ENCODE results near the gene SGCE. TPM values are rescaled to one million over a fixed set of nuclear protein-coding genes. Genes with fewer than 3 reads are reported as not detected.

SGCE gene
- total and polyA plus RNA-seq, 9 of the 15 experiments (the other 6 are each of a cell fraction or from before 2014, with no cell fraction given): 0.09 to 0.46 (median 0.28) TPM; not detected in 5

- 0% methylated on average over 3 of the region's 3 CpGs for WGBS (ENCODE audit: insufficient coverage, low coverage, missing lambda C conversion rate)
- BruUV-seq (replicated peaks): no TSS peak
- in situ Hi-C loops (cut with MboI): no loop called here
These were observed 93.4 kb downstream of the SGCE start for GRCh38 chr7:94562525-94562924.

More at GRCh38 chr7:94562525-94562924, 93.4 kb downstream of the SGCE start:
- DNase-seq (ENCODE audit: extremely low read depth in 1 of 4, low spot score in 3 of 4) (no peak), FAIRE-seq (no peak), ATAC-seq (no peak)
- Histone ChIP-seq H2AFZ (ENCODE audit: low read depth, low read length) (no peak overlapping the region), H3K27me3 (ENCODE audit: control insufficient read depth in 2 of 2, insufficient read depth in 2 of 2, low read length in 2 of 2) (no peaks in the 10 kb centered on the region), H3K36me3 (ENCODE audit: control insufficient read depth, insufficient read depth, low read length) (no peaks in the 10 kb centered on the region), H3K79me2 (ENCODE audit: control insufficient read depth, insufficient read depth, low read length) (no peaks in the 10 kb centered on the region), H3K9me1 (ENCODE audit: control insufficient read depth, insufficient read depth, low read length) (no peaks in the 10 kb centered on the region), H3K4me1 (replicated peaks in 1 of 2; ENCODE audit: control insufficient read depth in 2 of 2, insufficient read depth in 2 of 2, low read length in 2 of 2) (no peaks in the 10 kb centered on the region), H3K27ac (ENCODE audit: extremely low read depth, low read depth, low read length) (no peak overlapping the region), H3K9ac (ENCODE audit: insufficient read depth in 1 of 2, low read depth in 2 of 2, low read length in 2 of 2) (no peak overlapping the region), H3K4me2 (ENCODE audit: insufficient read depth, low read length) (no peak overlapping the region), H3K9me3 (replicated peaks; ENCODE audit: control insufficient read depth, insufficient read depth, low read depth, low read length) (no peaks in the 10 kb centered on the region), H3K4me3 (no peak overlapping the region), H4K20me1 (replicated peaks; ENCODE audit: control insufficient read depth, insufficient read depth, low read length) (no peaks in the 10 kb centered on the region)
- intact Hi-C loops (cut with micrococcal nuclease): no loop called here
- TF ChIP-seq POLR2B (IDR thresholded peaks at IDR 0.05; ENCODE audit: low read depth, partially characterized antibody) (no peak), HBP1 (CRISPR knock-in tag; IDR thresholded peaks at IDR 0.05) (no peak)
- POLR2A ChIA-PET: no interaction called here
- CTCF ChIA-PET (ENCODE audit: low intra/inter-chr PET ratio): no interaction called here
